Hepatocyte (in vitro differentiated cells): Measurements from ENCODE around the gene SGK2. TPM values are rescaled to one million over a fixed set of nuclear protein-coding genes. Genes with fewer than 3 reads are reported as not detected.

ENCODE experiments used
- DNase-seq: peaks from one replicate; pipeline ENCODE4 v3.0.0-alpha.2; 2016; ENCODE audit warnings: low spot score
- H2AFZ ChIP-seq: fragments of 200-600 bp; sonication (generic); 2 replicates; pipeline ENCODE4 v1.6.0; 2016; ENCODE audit warnings: antibody characterized with exemption, mild to moderate bottlenecking
- H3K27ac ChIP-seq: fragments of 200-600 bp; sonication (generic); 2 replicates; pipeline ENCODE4 v1.5.1; 2016; ENCODE audit warnings: mild to moderate bottlenecking
- H3K27me3 ChIP-seq: fragments of 200-600 bp; sonication (generic); 2 replicates; pipeline ENCODE4 v1.6.1; 2016
- H3K36me3 ChIP-seq: fragments of 200-600 bp; sonication (generic); replicated peaks from 2 replicates; pipeline ENCODE4 v1.5.1; 2016; ENCODE audit warnings: low read depth; ENCODE audit not compliant: insufficient read depth
- H3K4me1 ChIP-seq: fragments of 200-600 bp; sonication (generic); 2 replicates; pipeline ENCODE4 v1.5.1; 2016; ENCODE audit warnings: mild to moderate bottlenecking, moderate library complexity; ENCODE audit not compliant: insufficient read depth
- H3K4me2 ChIP-seq: fragments of 200-600 bp; sonication (generic); 2 replicates; pipeline ENCODE4 v1.6.0; 2016
- H3K4me3 ChIP-seq: fragments of 200-600 bp; sonication (generic); 2 replicates; pipeline ENCODE4 v1.5.1; 2016; ENCODE audit warnings: mild to moderate bottlenecking
- H3K79me2 ChIP-seq: fragments of 200-600 bp; sonication (generic); 2 replicates; pipeline ENCODE4 v1.6.0; 2017; ENCODE audit warnings: mild to moderate bottlenecking
- H3K9me2 ChIP-seq: fragments of 200-600 bp; sonication (generic); replicated peaks from 2 replicates; pipeline ENCODE4 v1.6.0; 2017; ENCODE audit warnings: mild to moderate bottlenecking; ENCODE audit not compliant: insufficient read depth
- H3K9me3 ChIP-seq: fragments of 200-600 bp; sonication (generic); 2 replicates; pipeline ENCODE4 v1.5.1; 2016; ENCODE audit warnings: low read depth, mild to moderate bottlenecking
- H4K20me1 ChIP-seq: fragments of 200-600 bp; sonication (generic); 2 replicates; pipeline ENCODE4 v1.6.0; 2016; ENCODE audit warnings: mild to moderate bottlenecking; ENCODE audit not compliant: insufficient read depth, poor library complexity, severe bottlenecking
- EZH2 ChIP-seq: fragments of 200-600 bp; sonication (generic); IDR thresholded peaks from 2 replicates; pipeline ENCODE4 v1.6.1; 2016; ENCODE audit warnings: antibody characterized with exemption, mild to moderate bottlenecking, borderline replicate concordance
- EZH2phosphoT487 ChIP-seq: fragments of 200-600 bp; sonication (generic); IDR thresholded peaks from one replicate; pipeline ENCODE4 v1.6.1; 2018; ENCODE audit warnings: antibody characterized with exemption, mild to moderate bottlenecking, low read depth, moderate library complexity; ENCODE audit not compliant: unreplicated experiment, severe bottlenecking
- WGBS: methylation state at CpG from one replicate; pipeline ENCODE4 v1.1.6; 2016; ENCODE audit warnings: low lambda C conversion rate; ENCODE audit errors: missing lambda C conversion rate; 5-methylcytosine and 5-hydroxymethylcytosine counted together
- polyA plus RNA-seq: library from polyadenylated mRNA; unstranded; fragments of >200 nt; fragmentation: Nextera tagmentation; extraction: Ambion mirVana; gene quantifications from 2 replicates; pipeline ENCODE4 v1.2.1, GENCODE V29; 2016
- total RNA-seq: library from RNA; depleted of rRNA; stranded (reverse); fragments of >200 nt; gene quantifications from 2 replicates; pipeline ENCODE4 v1.2.3, GENCODE V29; 2014
- TF ChIP-seq, protein P1 (sequence below): fragments of 200-600 bp; sonication (generic); IDR thresholded peaks from 2 replicates; pipeline ENCODE4 v1.5.1; 2016; ENCODE audit warnings: antibody characterized with exemption, mild to moderate bottlenecking; ENCODE audit not compliant: poor library complexity

The SGK2 gene
- total and polyA plus RNA-seq, 2 experiments from 2014 or later, result 12.5 to 21.2 TPM

- H3K4me2 ChIP-seq, result no peak overlapping the region
- H3K36me3 ChIP-seq, result no peaks in the 10 kb centered on the region
- H3K9me3 ChIP-seq, result no peaks in the 10 kb centered on the region
- TF ChIP-seq EZH2, result no peak
- TF ChIP-seq, protein P1, sequence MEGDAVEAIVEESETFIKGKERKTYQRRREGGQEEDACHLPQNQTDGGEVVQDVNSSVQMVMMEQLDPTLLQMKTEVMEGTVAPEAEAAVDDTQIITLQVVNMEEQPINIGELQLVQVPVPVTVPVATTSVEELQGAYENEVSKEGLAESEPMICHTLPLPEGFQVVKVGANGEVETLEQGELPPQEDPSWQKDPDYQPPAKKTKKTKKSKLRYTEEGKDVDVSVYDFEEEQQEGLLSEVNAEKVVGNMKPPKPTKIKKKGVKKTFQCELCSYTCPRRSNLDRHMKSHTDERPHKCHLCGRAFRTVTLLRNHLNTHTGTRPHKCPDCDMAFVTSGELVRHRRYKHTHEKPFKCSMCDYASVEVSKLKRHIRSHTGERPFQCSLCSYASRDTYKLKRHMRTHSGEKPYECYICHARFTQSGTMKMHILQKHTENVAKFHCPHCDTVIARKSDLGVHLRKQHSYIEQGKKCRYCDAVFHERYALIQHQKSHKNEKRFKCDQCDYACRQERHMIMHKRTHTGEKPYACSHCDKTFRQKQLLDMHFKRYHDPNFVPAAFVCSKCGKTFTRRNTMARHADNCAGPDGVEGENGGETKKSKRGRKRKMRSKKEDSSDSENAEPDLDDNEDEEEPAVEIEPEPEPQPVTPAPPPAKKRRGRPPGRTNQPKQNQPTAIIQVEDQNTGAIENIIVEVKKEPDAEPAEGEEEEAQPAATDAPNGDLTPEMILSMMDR, result no peak
- TF ChIP-seq EZH2phosphoT487, result no peak
- no peaks in the 10 kb centered on the region for H4K20me1 ChIP-seq
- no peak overlapping the region for H2AFZ ChIP-seq
- no peak overlapping the region for H3K4me3 ChIP-seq
- peaks cover 6% of the 10 kb centered on the region for H3K4me1 ChIP-seq
- no peaks in the 10 kb centered on the region for H3K27me3 ChIP-seq
- peaks cover 17% of the 10 kb centered on the region for H3K79me2 ChIP-seq
- DNase-seq, result no peak
- no peak overlapping the region for H3K27ac ChIP-seq
- H3K9me2 ChIP-seq, result no peaks in the 10 kb centered on the region
- over 99% methylated on average over 8 of the region's 8 CpGs for whole genome bisulfite sequencing
Measured at GRCh38 chr20:43564455-43564854, 5.6 kb downstream of the SGK2 start.

GRCh38 chr20:43564993-43565757, 6.3 kb downstream of the SGK2 start:
- H3K79me2 ChIP-seq, result peaks cover 14% of the 10 kb centered on the region
- no peak overlapping the region for H3K4me3 ChIP-seq
- DNase-seq, result no peak
- TF ChIP-seq, protein P1, result no peak
- TF ChIP-seq EZH2phosphoT487 (no peak), EZH2 (no peak)
- no peaks in the 10 kb centered on the region for H4K20me1 ChIP-seq
- H2AFZ ChIP-seq, result no peak overlapping the region
- H3K27me3 ChIP-seq, result no peaks in the 10 kb centered on the region
- no peak overlapping the region for H3K4me2 ChIP-seq
- H3K9me3 ChIP-seq, result no peaks in the 10 kb centered on the region
- no peak overlapping the region for H3K27ac ChIP-seq
- 85% methylated on average over 18 of the region's 18 CpGs for WGBS
- H3K4me1 ChIP-seq, result peaks cover under 1% of the 10 kb centered on the region
- H3K9me2 ChIP-seq, result no peaks in the 10 kb centered on the region
- no peaks in the 10 kb centered on the region for H3K36me3 ChIP-seq

- Histone ChIP-seq H3K4me3 (no peak overlapping the region), H3K27ac (no peak overlapping the region)
- no peak for TF ChIP-seq EZH2
- no peak for TF ChIP-seq EZH2phosphoT487
- TF ChIP-seq, protein P1, result no peak
Measured at GRCh38 chr20:43565758-43566104, 6.9 kb downstream of the SGK2 start.

More at GRCh38 chr20:43565758-43566104, 6.9 kb downstream of the SGK2 start:
- no peaks in the 10 kb centered on the region for H3K9me3 ChIP-seq
- no peaks in the 10 kb centered on the region for H4K20me1 ChIP-seq
- no peak for DNase-seq
- no peaks in the 10 kb centered on the region for H3K36me3 ChIP-seq
- no peaks in the 10 kb centered on the region for H3K4me1 ChIP-seq
- no peaks in the 10 kb centered on the region for H3K27me3 ChIP-seq
- WGBS, result 91% methylated on average over 4 of the region's 4 CpGs
- no peak overlapping the region for H3K4me2 ChIP-seq
- H3K79me2 ChIP-seq, result peaks cover 9% of the 10 kb centered on the region
- no peaks in the 10 kb centered on the region for H3K9me2 ChIP-seq
- no peak overlapping the region for H2AFZ ChIP-seq
